Effector memory CD8-positive, alpha-beta T cell (primary cell): Measurements from ENCODE around the gene SZT2.

Experiments used
- ATAC-seq: fragments of 150-1000 bp; cut with Tn5 transposase; replicated peaks from 2 replicates; pipeline ENCODE4 v1.10.0; 2021; ENCODE audit warnings: mild to moderate bottlenecking, moderate library complexity
- DNase-seq, 3 experiments: peaks; one replicate each; pipeline ENCODE4 v3.0.0; 2021
- H3K27ac Mint-ChIP-seq, 2 donors: one replicate each; pipeline ENCODE4 v1.8.0; 2022; ENCODE audit warnings: mild to moderate bottlenecking in 2 of 2, mixed read lengths in 2 of 2, moderate library complexity in 2 of 2
- H3K27me3 Mint-ChIP-seq, 2 donors: one replicate each; pipeline ENCODE4 v1.8.0; 2022; ENCODE audit warnings: mixed read lengths in 2 of 2
- H3K36me3 Mint-ChIP-seq: one replicate; pipeline ENCODE4 v1.8.0; 2022; ENCODE audit warnings: mild to moderate bottlenecking, moderate library complexity, mixed read lengths; ENCODE audit not compliant: insufficient read depth
- H3K4me1 Mint-ChIP-seq, 2 donors: one replicate each; pipeline ENCODE4 v1.8.0; 2022; ENCODE audit warnings: low read depth in 2 of 2, mixed read lengths in 2 of 2
- H3K4me3 Mint-ChIP-seq, 2 donors: one replicate each; pipeline ENCODE4 v1.8.0; 2022; ENCODE audit warnings: mild to moderate bottlenecking in 2 of 2, mixed read lengths in 2 of 2, moderate library complexity in 2 of 2
- H3K9me3 Mint-ChIP-seq, 2 donors: one replicate each; pipeline ENCODE4 v1.8.0; 2022; ENCODE audit warnings: mixed read lengths in 2 of 2

SZT2 gene

DNA sequence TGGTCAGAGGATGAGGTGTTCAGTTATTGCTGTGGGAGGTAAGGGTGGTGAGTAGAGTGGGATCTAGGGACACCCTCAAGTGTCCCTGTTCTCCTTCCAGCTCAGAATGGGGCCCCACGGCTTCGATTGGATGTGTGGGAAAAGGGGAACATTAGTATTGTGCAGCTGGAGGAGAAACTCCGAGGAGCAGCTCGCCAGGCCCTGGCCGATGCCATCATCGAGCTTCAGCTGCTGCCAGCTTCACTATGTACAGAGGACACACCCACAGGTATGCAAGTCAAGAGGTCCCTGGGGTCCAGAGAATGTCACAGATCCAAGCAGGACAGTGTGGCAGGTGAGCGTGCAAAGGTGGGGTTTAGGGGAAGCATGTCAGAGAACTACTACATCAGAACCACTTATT lies 50.1 kb downstream of the SZT2 start:
- H3K27me3 Mint-ChIP-seq = no peaks in the 10 kb centered on the region
- peaks cover 9% of the 10 kb centered on the region for H3K36me3 Mint-ChIP-seq
- H3K4me3 Mint-ChIP-seq = no peak overlapping the region
- H3K9me3 Mint-ChIP-seq = no peaks in the 10 kb centered on the region
- ATAC-seq (no peak), DNase-seq (no peak)
- no peaks in the 10 kb centered on the region for H3K4me1 Mint-ChIP-seq
- H3K27ac Mint-ChIP-seq = no peak overlapping the region

DNA sequence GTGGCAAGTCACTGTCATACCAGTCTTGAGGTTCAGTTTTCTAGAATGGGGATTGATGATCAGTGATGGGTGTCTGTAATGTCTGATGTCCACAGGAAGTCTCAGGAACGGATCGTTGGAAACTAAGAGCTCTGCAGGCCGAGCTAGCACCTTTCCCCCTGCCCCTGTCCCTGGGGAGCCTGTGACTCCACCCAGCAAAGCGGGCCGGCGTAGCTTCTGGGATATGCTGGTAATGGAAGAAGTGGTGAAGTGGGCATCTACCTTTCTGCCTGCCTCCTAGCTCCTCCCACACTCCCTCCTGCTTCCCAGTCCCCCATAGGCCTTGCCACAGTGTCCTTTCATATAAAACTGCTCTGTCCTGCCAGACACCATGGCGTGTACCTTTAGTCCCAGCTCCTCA lies 50.7 kb downstream of the SZT2 start:
- no peak for ATAC-seq
- H3K4me3 Mint-ChIP-seq = no peak overlapping the region

GRCh38 chr1:43441166-43441893 lies 51.6 kb downstream of the SZT2 start:
- no peak for DNase-seq
- peak overlapping the region in 1 of 2 donors; percentile 44 for H3K27ac Mint-ChIP-seq
- H3K4me1 Mint-ChIP-seq = no peaks in the 10 kb centered on the region
- peaks cover 20% of the 10 kb centered on the region for H3K36me3 Mint-ChIP-seq
- no peak overlapping the region for H3K4me3 Mint-ChIP-seq
- H3K27me3 Mint-ChIP-seq = no peaks in the 10 kb centered on the region
- H3K9me3 Mint-ChIP-seq = no peaks in the 10 kb centered on the region
- ATAC-seq = no peak

More for the DNA sequence above, 50.7 kb downstream of the SZT2 start:
- no peaks in the 10 kb centered on the region for H3K9me3 Mint-ChIP-seq
- H3K36me3 Mint-ChIP-seq = peaks cover 12% of the 10 kb centered on the region
- H3K27ac Mint-ChIP-seq = peak overlapping the region in 1 of 2 donors; percentile 25
- no peaks in the 10 kb centered on the region for H3K27me3 Mint-ChIP-seq
- no peaks in the 10 kb centered on the region for H3K4me1 Mint-ChIP-seq
- DNase-seq = no peak

DNA sequence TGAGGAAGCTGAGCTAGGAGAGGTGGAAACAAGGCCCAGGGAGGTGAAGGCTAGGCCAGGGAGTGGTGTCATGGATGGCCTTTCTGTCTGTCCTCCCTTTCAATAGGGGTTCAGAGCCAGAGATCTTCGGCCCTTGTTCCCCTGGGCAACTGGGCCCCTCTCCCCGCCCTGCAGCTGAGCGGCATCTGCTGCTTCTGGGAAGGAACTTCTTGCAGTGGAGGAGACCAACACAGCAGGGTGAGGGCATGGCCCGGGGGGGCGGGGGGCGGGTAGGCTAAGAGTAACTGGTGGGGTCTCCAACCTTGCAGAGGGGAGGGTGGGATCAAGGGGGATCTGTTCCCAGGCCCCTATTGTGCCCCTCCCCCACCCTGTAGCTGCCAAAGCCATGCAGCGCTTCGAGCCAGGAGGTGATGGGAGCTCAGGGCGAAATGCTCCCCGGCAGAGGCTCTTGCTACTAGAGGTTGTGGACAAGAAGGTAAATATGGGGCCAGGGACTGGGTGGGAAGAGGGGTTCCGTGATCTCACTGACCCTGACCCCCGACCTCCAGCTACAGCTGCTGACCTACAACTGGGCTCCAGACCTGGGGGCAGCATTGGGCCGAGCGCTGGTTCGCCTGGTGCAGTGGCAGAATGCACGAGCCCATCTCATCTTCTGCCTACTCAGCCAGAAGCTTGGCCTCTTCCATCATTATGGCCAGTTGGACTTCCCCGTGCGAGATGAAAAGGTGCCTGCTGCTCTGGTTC lies 52.4 kb downstream of the SZT2 start:
- Mint-ChIP-seq H3K27ac (peak overlapping the region in 1 of 2 donors; percentile 44), H3K4me3 (no peak overlapping the region), H3K9me3 (no peaks in the 10 kb centered on the region), H3K27me3 (no peaks in the 10 kb centered on the region), H3K36me3 (peaks cover 27% of the 10 kb centered on the region), H3K4me1 (no peaks in the 10 kb centered on the region)
- DNase-seq (no peak), ATAC-seq (no peak)

DNA sequence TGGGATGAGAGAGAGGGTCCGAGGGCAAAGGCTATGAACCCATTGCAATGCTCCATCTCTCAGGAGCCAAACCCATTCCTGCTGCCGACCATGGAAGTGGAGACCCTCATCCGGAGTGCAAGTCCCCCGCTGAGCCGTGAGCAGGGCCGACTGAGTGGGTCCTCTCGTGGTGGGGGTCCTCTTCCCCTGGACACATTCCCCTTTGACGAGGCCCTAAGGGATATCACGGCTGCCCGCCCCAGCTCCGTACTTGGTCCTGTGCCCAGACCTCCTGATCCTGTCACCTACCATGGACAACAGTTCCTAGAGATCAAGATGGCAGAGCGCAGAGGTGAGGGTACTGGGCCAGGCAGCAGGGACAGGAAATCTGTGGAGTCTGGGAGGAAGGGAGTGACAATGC lies 53.1 kb downstream of the SZT2 start:
- no peak overlapping the region for H3K4me3 Mint-ChIP-seq
- no peaks in the 10 kb centered on the region for H3K4me1 Mint-ChIP-seq
- H3K27ac Mint-ChIP-seq = no peak overlapping the region
- no peaks in the 10 kb centered on the region for H3K27me3 Mint-ChIP-seq
- DNase-seq (no peak), ATAC-seq (no peak)
- peaks cover 34% of the 10 kb centered on the region for H3K36me3 Mint-ChIP-seq
- no peaks in the 10 kb centered on the region for H3K9me3 Mint-ChIP-seq

DNA sequence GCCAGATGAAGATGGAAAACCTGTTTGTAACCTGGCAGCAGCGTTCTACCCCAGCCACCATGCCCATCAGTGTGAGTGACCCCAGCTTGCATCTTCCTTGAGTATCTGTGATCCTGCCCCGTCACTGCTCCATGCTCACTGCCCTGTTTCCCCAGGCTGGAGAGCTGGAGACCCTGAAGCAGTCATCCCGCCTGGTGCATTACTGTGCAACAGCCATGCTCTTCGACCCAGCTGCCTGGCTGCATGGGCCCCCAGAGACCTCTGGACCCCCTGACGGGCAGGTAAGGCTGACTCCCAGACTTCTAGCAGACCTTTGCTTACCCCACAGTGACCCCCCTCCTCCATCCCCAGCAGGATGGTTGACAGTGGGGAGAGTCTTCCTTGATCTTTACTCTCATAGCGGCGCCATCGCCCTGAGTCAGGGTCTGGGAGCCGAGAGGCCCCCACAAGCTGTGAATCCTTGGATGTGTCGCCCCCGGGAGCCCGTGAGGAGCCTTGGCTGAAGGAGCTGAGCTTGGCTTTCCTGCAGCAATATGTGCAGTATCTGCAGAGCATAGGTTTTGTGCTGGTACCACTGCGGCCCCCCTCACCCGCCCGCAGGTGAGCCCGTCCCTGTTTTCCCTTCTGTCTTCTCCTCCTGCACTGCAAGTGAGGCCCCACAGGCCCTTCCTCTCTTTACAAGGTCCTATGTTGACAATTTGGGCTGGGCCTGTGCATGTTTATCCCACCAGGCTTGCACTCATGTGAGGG lies 53.7 kb downstream of the SZT2 start:
- ATAC-seq = no peak
- H3K4me1 Mint-ChIP-seq = no peaks in the 10 kb centered on the region

DNA sequence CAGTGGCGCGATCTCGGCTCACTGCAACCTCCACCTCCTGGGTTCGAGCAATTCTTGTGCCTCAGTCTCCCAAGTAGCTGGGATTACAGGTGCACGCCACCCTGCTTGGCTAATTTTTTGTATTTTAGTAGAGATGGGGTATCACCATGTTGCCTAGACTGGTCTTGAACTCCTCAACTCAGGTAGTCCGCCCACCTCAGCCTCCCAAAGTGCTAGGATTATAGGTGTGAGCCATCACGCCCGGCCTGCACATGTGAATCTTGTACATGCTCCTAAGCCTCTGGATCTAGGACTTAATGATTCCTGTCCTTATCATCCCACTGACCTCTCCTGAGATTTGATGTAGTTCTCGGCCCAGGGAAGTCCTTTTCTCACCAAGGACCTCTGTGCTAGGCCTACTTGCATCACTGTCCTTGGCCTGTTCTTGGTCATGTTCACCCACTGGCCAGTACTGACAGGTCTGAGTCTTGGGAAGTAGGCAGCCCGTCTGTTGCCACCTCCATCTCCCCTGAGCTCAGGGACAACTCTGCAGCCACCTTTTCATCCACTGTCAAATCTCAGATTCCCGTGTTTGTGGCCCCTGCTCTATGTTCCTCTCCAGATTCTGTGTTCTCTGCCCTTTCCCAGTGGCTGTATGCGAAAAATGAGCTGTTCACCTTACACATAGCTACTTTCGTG lies 54.6 kb downstream of the SZT2 start:
- H3K36me3 Mint-ChIP-seq = peaks cover 35% of the 10 kb centered on the region
- DNase-seq (no peak), ATAC-seq (no peak)
- H3K27ac Mint-ChIP-seq = peak overlapping the region; percentile 65 to 74
- H3K9me3 Mint-ChIP-seq = no peaks in the 10 kb centered on the region
- H3K4me3 Mint-ChIP-seq = no peak overlapping the region
- no peaks in the 10 kb centered on the region for H3K4me1 Mint-ChIP-seq
- H3K27me3 Mint-ChIP-seq = no peaks in the 10 kb centered on the region

More for the DNA sequence above, 53.7 kb downstream of the SZT2 start:
- H3K27ac Mint-ChIP-seq = peak overlapping the region in 1 of 2 donors; percentile 35
- H3K27me3 Mint-ChIP-seq = no peaks in the 10 kb centered on the region
- no peaks in the 10 kb centered on the region for H3K9me3 Mint-ChIP-seq
- H3K4me3 Mint-ChIP-seq = no peak overlapping the region
- no peak for DNase-seq
- peaks cover 35% of the 10 kb centered on the region for H3K36me3 Mint-ChIP-seq

DNA sequence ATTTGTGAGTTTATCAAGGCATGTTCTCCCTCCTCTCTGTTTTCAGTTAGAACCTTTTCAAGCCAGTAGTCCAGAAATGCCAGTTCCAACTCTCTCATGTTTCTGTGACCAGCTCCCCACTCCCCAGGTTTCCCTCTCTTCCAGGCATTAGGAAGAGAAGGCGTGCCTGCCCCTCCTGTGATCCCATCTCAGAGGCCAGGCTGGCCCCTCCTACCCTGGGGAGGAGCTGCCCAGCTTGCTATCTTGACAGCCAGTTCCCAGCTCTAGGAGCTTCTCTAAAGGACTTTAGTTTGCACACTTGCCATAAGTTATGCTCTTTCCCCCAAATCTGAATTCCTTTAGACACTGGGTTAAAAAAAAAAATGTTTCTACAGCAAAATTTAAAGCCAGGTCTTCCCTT lies 55.1 kb downstream of the SZT2 start:
- Mint-ChIP-seq H3K9me3 (no peaks in the 10 kb centered on the region), H3K27ac (peak overlapping the region; percentile 65 to 74), H3K36me3 (peaks cover 35% of the 10 kb centered on the region), H3K4me3 (no peak overlapping the region), H3K4me1 (no peaks in the 10 kb centered on the region), H3K27me3 (no peaks in the 10 kb centered on the region)
- DNase-seq = no peak
- ATAC-seq = no peak

GRCh38 chr1:43445606-43446387 lies 56.1 kb downstream of the SZT2 start:
- no peak overlapping the region for H3K4me3 Mint-ChIP-seq
- peaks cover 38% of the 10 kb centered on the region for H3K36me3 Mint-ChIP-seq
- ATAC-seq (no peak), DNase-seq (no peak)
- H3K4me1 Mint-ChIP-seq = no peaks in the 10 kb centered on the region
- H3K9me3 Mint-ChIP-seq = no peaks in the 10 kb centered on the region
- H3K27me3 Mint-ChIP-seq = no peaks in the 10 kb centered on the region
- peak overlapping the region; percentile 38 to 65 for H3K27ac Mint-ChIP-seq

- H3K27me3 Mint-ChIP-seq = no peaks in the 10 kb centered on the region
- peak overlapping the region in 1 of 2 donors; percentile 38 for H3K27ac Mint-ChIP-seq
- no peak for DNase-seq
- no peak for ATAC-seq
- H3K36me3 Mint-ChIP-seq = peaks cover 38% of the 10 kb centered on the region
- no peak overlapping the region for H3K4me3 Mint-ChIP-seq
- H3K4me1 Mint-ChIP-seq = no peaks in the 10 kb centered on the region
- no peaks in the 10 kb centered on the region for H3K9me3 Mint-ChIP-seq
These were observed 56.7 kb downstream of the SZT2 start for GRCh38 chr1:43446388-43446740.

DNA sequence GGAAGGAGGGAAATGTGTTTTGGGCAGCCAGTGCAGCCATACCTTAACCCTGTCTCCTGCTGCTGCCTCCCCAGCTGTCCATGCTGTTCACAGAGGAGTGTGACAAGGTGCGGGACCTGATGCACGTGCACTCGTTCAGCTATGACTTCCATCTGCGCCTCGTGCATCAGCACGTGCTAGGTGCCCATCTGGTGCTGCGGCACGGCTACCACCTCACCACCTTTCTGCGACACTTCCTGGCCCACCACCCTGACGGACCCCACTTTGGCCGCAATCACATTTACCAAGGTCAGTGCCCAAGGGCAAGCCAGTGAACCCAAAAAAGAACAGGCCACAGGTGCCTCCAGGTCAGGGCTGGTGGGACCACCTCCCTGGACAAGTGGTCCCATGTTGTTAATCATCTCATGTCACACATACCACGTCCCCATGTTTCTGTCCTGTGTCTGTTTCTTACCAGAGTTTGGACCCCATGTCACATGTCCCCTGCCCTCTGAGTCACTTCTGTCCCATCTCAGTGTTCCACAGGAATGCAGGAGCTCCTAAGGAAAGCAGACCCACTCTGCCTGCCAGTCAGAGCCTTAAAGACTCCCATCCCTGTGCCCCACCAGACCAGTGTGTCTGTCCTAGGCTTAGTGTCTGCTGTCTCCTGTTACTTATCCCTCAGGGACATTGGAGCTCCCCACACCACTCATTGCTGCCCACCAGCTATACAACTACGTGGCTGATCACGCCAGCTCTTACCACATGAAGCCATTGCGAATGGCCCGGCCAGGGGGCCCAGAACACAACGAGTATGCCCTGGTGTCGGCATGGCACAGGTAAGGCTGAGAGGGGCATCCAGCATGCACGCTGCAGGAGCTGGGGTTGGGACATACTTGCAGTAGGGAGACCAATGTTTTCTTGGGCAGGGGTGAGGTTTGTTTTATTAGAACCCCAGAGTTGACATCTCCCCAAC lies 57.5 kb downstream of the SZT2 start:
- Mint-ChIP-seq H3K36me3 (peaks cover 42% of the 10 kb centered on the region), H3K27ac (peak overlapping the region in 1 of 2 donors; percentile 53), H3K27me3 (no peaks in the 10 kb centered on the region), H3K4me3 (no peak overlapping the region), H3K9me3 (no peaks in the 10 kb centered on the region), H3K4me1 (no peaks in the 10 kb centered on the region)
- ATAC-seq = no peak
- no peak for DNase-seq
